Ramos (cell line): ENCODE measurements around the gene PLA2G2E.
"Not testable (repeated sequence)": the region's sequence is repeated elsewhere in the genome, so short reads cannot be mapped to it uniquely, and the experiment has no call there.

Experiments
- in situ Hi-C: fragments of 300-500 bp; cut with MboI; formaldehyde crosslinking; loops from one replicate; pipeline ENCODE4 v1.14.3; 2022; ENCODE audit warnings: low sequenced_read_pairs; ENCODE audit not compliant: unreplicated experiment

Gene PLA2G2E

DNA sequence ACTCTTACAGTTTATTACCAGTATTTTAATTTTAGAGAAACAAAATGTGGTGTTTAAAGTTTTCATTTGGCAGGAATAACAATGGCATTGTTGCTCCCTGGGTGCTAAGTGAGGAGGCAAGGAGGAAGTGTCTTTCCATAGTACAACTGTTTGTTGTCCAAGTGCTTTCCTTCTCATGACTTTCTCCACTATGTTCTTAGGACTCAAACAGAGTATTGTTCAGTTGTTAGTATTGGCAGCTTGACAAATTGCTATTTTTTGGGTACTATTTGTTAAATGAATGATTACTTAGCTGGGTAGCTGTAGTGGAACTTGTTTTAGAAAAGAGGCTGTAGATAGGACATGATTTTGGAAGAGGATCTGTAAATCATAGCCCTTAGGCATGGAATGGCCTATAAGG, 33.8 kb downstream of the PLA2G2E start:
- in situ Hi-C loops = no loop called here

DNA sequence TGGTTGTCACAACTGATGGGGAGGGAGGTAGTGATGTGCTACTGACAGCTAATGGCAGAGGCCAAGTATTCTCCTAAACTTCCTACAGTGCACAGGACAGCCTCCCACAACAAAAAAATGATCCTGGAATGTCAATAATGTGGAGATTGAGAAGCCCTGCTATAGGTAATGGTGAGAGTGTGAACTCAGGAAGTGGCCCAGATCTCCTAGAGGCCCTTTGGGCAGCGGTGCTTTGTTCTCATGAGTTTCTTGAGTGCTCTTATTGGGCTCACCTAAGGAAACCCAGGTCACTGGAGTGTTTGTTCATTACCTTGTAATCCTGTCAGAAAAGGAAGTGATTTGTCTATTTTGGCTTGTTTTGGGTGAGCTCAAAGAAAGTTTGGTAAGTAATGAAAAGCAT, 35.3 kb downstream of the PLA2G2E start:
- in situ Hi-C loops = no loop called here

DNA sequence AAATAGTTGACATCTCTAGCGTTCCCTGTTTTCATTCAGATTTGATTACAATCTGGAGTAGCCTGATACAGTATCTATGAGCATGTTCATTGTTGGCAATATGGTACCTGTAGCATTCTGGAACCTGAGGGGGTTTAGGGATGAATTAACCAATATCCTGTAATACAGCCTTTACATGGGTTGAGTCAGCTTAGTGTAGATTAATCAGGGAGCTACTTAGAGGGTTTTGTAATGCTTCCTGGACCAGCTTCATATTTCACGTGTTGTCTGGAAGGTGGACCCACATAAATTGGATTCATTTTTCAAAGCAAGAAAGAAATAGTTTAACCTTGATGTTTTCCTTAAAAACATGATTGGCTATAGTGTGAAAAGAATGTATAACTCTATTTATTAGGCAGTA, 37.6 kb downstream of the PLA2G2E start:
- in situ Hi-C loops = no loop called here

DNA sequence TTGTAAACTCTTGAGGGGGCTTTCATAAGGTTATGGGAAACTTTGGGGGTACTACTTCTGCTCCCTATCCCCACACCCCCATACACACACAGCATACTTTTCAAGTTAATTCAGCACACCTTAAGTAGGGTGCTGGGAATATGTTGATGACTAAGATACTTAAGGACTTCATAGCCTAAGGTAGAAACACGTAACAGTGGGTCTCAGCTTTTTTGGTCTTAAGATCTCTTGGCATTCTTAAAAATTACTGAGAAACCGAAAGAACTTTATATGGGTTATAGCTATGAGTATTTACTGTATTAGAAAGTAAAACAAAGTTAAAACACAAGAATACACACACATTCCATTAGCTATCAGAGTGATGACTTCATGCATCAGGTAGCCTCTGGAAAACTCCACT, 39.1 kb downstream of the PLA2G2E start:
- in situ Hi-C loops = no loop called here

DNA sequence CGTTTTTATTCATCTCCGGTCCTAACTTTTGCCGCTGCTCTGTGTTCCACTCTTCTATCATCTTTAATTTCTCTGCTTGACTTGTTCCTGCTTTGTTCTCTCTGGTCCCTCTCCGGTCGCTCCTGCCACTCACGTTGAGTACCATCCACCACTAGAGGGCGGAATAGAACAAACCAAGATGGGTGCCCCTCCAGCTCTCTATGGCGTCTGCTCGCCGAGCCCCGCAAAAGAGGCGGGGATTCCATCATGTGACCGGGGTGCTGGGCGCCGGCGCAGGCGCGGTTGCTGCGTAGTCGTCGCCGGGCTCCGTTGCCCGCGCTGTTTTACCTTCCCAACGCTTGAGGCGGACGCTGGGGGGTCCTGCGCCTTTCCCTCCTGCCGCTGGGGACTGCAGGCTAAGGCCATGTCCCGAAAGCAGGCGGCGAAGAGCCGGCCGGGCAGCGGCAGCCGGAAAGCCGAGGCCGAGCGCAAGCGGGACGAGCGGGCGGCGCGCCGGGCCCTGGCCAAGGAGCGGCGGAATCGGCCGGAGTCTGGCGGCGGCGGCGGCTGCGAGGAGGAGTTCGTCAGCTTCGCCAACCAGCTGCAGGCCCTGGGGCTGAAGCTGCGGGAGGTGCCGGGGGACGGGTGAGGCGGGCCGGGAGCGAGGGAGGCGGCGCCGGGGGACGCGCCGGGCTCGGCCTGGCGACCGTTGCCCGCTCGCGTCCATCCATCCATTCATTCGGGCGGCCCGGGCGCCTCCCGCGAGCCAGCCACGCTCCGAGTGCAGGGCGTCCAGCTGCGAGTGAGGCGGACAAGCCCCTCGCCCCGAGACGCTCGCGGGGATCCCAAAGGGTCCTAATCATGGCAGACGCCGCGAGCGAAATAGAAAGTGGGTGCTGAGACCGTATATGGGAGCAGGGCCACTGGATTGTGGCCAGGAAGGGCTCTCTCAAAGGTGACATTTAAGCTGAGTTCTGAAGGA, 41.0 kb downstream of the PLA2G2E start, which contains the start of gene OTUD3:
Gene OTUD3 (plus strand): TSS at position 285 of the 961 bp plus-strand sequence. CDS start 119 bp downstream, at position 404.
- in situ Hi-C loops = no loop called here

DNA sequence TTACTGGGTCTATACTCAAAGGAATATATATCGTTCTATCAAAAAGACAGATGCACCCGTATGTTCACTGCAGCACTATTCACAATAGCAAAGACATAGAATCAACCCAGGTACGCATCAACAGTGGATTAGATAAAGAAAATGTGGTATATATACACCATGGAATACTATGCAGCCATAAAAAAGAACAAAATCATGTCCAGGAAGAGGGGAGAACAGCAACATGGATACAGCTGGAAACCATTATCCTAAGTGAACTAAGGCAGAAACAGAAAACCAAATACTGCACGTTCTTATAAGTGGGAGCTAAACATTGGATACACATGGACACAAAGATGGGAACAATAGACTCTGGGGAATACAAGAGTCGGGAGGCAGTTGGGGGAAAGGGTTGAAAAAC, 42.6 kb downstream of the PLA2G2E start:
- in situ Hi-C loops = not testable (repeated sequence)

DNA sequence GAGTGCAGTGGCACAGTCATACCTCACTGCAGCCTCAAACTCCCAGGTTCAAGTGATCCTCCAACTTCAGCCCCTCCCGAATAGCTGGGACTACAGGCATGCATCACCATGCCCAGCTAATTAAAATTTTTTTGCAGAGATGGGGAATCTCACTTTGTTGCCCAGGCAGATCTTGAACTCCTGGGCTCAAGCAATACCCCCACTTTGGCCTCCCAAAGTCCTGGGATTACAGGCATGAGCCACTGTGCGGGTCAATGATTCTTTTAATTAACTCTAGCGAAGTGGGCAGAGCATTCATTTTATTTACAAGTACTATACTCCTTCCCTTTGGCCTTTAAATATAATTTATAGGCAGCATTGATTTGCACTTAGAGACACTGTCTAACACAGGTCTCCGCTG, 43.8 kb downstream of the PLA2G2E start:
- in situ Hi-C loops = no loop called here

DNA sequence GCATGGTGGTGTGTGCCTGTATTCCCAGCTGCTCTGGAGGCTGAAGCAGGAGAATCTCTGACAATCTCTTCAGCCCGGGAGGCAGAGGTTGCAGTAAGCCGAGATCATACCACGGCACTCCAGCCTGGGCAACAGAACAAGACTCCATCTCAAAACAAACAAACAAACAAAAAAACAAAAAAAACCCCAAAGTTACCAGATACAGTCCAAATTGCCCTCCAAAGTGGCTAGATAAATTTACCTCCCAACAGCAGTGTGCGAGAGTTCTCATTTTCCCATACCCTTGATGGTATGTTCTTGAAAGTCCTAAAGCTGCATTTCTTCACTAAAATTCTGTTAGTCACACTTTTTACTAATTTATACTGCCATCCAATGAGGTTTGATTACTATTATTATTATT, 44.2 kb downstream of the PLA2G2E start:
- in situ Hi-C loops = no loop called here

DNA sequence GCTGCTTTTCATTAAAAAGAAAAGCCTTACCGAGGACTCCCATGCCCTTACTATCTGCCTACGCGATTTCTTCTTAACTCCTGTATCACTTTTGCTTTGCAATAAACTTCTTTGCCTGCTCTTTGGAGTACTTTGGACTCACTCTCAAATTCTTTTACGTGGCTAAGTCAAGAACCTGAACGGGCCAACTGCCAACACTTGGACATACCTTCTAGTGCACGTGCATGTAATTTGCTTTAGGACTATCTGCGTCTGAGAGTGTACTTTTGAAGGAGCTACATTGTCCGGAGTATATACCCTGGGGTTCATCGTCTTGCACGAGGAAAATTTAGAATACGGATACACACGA, 44.8 kb downstream of the PLA2G2E start:
- in situ Hi-C loops = no loop called here

DNA sequence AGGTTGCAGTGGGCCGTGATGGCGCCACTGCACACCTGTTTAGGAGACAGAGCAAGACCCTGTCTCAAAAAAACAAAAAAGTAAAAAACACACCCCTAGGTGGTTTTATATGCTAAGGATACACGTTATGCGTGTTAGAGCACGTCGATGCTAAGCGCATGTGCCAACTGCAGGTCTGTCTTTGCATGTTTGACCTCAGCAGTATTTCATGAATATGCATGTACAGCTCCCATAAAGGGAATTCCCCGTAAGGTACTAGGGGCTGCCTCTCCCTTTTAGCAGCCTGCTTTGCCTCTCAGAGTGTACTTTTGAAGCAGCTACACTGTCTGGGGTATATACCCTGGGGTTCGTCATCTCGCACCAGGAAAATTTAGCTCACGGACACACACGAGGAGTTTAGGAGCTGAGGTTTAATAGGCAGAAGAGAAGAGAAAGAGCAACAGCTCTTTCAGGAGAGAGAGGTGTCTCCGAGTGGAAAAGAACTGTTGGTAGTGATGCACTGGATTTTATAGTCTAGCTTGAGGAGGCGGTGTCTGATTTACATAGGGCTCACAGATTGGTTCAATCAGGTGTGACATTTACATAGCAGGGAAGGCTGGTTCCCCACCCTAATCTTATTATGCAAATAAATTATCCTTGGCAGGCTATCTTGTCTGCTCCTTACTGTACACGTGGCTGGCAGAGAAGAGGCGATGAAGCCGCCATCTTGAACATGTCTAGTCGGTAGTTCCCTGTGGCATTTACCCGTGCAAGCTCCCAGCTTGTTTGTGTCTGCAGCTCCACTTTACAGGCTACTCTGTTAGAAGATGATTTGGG, 45.4 kb downstream of the PLA2G2E start:
- in situ Hi-C loops = no loop called here

DNA sequence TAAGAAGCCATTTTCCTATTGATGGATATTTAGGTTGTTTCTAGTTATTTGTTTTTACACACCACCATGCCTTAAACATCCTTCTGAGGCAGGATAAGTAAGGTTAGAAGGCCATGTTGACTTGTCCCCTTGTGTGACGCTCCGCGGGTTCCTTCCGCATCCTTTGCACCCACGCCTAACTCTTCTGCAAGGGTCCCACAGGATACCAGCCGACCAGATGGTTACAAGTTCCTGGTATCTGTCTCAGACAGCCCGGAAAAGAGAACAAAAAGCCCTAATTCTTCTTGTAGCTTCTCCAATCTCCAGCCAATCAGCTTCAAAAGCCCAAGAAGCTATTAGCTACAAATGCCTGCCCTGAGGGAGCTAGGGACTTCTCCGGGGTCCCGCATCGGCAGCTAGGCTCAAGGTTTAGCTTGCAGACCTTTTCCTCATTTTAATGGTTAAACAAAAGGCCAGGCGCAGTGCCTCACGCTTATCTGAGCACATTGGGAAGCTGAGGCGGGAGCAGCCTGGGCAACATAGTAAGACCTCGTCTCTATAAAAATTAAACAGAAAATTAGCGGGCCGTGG, 46.2 kb downstream of the PLA2G2E start:
- in situ Hi-C loops = no loop called here

DNA sequence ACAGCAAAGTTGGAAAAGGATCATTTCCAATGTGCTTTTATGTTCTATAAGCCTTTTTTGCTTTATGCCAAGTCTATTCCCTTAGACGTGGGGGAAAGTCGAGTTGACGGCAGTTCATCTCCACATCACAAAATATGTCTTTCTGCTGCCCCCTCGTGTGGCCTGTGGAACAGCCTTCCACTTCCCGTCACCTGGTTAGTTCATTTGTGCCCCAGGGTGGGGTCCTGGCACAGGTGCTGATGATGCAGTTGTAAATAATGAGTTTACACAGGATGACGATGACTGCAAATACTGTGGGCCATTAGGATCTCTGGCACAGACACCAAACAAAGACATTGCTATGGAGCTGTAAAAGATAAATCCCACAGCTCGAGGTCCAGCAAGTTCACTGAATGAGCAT, 51.2 kb downstream of the PLA2G2E start:
- in situ Hi-C loops = no loop called here
